NCI-H526 (cell line): Measurements from ENCODE around the gene TRAF3.
A peak's percentile ranks its signal among the peaks of the same experiment; 100 is the strongest.
"Not testable (repeated sequence)": the region's sequence is repeated elsewhere in the genome, so short reads cannot be mapped to it uniquely, and the experiment has no call there.

Experiments used
- DNase-seq, 2 experiments: peaks; one replicate each; lab custom pipeline; 2025; lab: John Stamatoyannopoulos, UW

Gene TRAF3

DNA sequence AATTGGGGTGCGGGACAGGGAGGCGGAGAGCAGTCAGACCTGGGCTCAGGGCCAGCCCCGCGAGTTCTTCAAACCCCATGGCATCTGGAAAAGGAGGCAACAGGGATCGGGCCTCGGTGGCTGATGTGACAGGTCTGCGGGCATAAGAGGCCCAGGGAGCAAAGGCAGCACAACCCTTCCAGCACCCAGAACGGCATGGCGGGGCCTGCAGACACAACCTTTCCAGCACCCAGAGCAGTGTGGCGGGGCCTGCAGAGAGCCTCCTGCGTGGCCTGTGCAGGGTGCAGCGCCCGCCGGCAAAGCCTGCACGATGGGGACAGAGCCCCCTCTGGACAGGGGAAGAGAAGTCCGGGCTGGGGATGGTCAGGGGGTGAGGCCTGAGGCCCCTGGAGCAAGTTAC is 26.2 kb upstream of the TRAF3 start:
- no peak for DNase-seq

DNA sequence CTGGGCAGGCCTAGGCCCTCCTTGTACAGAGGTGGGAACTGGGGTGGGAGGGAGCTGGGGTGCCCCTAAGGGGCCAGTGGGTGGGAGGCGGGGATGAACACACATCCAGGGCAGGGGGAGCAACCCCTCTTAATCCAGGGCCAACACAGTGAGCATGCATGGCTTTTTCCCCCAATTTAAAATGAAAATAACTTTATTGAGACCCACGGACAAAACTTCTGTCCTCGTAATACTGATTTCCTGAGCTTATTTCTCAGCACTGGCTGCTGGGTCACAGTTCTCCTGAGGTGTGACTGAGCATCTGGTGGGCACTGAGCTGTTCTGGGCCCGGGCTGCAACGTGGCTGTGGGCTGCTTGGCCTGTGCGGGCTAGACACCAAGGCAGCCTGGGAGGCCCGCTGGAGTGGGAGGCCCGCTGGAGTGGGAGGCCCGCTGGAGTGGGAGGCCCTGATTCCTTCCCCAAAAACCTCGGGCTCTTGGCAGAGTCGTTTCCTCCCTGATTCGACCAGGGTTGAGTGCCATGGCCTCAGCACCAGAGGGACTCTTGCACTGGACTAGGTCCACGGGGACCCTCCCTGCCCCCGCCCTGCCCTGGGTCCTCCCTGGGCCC is 24.9 kb upstream of the TRAF3 start:
- DNase-seq = no peak

DNA sequence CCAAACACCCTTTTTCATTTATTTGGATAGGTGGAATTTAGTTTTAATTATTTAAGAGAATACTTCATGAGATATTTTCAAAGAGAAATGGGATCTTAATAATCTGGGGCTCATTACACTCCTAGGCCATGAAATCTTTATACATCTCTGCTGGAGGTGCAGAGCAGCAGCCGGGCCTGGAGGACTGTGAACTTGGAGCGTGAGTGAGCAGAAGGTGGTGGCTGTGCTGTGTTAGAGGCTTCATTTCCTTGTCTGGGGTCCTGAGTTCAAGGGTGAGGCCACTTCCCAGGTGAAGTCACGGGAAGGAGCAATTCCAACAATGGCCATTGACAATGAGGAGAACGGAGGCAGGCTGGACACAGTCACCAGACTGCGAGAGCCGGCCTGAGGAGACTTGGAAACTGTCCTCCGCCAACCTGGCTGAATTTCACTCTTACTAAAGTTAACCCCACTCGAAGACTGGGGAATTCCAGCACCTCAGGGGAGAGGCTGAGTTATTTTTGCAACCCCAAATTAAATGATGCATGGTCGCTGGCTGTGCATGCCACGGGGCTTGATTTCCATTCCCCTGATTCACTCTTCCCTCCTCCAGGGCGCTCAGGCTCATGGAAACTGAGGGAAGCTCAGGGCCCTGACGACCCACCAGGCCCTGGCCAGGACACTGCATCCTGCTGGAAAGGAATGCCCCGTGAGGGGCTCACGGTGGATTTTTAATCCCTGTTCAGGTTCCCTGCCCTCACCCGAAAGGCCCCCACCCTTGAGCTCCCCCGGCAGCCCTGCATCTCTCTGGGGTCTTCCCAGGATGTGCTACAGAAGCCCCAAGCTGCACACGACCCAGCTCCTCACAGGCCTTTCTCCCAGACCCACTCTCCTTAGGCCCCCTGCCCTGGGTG is 22.6 kb upstream of the TRAF3 start:
- no peak for DNase-seq

DNA sequence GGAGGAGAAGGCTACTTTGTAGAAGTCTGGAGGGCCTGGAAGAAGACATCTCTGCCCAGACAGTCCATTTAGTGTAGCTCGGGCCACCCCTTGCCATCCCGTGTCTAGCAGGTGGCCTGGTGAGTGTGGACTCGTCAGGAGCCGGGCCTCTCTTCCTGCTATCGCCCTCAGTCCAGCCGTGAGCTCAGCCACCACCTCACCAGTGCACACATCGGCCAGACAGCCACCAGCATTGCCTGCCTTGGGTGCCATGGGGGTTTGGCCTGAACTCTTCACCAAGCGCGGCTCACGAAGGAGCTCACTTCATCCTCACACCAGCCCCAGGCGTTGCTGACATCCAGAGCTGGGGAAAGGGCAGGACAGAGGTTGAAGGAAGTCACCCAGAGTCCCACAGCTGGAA is 19.6 kb upstream of the TRAF3 start:
- no peak for DNase-seq

DNA sequence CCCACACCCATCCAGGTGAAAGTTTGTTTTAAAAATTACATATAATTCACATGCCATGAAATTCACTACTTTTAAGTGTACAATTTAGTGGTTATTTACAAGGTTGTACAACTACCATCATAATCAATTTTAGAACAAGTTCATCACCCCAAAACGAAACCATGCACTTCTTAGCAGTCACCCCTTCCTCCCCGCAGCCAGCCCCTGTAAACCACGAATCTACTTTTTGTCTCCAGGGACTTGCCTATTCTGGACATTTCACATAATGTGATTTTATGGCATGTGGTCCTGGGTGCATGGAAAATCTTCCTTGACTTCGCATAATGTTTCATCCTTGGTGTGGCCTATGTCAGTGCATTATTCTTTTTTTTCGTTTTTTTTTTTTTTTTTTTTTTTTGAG is 19.2 kb upstream of the TRAF3 start:
- DNase-seq = no peak

DNA sequence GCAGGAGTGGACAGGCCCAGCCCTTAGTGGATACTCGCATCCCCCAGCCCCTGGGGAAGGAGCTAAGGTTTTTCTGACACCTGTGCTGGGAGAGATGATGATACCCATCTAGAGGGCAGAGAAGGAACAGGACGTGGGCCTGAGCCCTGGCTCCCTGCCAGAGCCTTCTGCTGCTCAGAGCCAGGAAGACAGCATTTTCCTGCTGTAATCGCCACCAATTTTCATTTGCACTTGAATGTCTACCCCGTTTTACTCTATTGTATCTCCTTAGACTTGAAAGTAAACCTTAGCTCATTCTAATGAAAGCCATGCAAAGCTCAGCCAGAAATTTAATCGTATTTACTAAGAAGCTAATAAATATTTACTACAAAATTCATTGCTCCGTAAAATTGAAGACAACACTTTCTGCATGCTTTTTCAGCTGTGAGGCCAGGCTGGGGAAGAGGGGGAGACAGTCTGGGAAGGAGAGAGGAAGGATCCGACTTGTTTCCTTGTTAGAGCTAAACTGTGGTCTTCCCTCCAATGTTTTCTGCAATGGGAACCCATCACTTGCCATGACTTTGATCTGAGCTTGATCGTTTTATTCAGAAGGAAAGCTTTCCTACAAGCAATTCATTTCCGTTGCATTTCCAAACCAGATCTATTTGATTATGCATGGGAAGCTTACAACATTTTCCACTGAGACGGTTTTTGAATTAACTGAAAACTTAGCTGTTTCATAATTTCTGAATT is 17.6 kb upstream of the TRAF3 start:
- no peak for DNase-seq

DNA sequence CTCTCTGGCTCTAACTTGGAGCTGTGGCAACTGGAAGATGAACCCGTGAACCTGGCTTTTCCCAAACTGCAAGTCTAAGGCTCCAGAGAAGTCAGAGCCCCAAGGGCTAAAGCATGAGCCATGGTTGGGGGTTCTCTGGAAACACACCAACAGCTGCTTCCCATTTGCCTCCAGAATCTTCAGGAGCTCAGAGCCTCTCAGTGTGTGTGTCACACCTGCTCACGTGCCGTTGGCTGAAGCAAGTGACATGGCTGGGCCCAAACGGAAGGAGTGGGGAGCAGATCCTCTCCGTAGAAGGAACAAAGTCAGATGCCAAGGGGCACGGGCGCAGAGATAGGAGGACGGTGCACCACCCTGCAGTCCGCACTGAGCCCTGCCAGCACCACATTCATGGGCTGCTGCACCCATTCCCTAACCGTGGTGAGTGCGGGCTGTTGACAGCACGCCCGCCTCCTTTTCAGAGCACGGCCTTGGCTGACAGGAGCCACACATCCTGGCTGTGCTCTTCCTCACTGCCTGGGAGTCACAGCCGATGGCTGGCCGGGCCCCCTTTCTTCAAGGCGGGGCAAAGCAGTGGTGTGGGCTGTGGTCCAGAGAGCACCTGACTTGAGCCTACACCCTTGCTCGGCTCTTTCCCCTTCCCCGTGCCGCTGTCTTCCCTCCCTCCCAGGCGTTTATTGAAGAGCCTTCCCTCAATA is 16.6 kb upstream of the TRAF3 start:
- no peak for DNase-seq

DNA sequence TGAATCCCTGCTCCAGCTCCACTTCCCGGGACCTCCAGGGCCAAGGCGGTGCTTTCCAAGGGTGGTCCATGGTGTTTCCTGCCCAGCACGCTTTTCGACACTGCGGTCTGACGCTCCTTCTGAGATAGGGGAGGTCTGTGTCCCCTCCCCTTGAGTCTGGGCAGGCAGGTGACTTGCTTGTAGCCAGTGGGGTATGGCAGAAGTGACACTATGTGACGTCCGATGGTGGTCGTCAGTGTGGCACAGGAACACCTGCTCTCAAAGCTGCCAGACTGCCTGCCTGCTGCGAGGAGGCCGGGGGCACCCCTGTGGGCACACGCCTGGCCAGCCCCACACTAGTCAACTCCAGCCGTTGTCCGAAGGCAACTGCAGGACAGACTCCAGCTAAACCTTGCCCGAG is 16.0 kb upstream of the TRAF3 start:
- no peak for DNase-seq

DNA sequence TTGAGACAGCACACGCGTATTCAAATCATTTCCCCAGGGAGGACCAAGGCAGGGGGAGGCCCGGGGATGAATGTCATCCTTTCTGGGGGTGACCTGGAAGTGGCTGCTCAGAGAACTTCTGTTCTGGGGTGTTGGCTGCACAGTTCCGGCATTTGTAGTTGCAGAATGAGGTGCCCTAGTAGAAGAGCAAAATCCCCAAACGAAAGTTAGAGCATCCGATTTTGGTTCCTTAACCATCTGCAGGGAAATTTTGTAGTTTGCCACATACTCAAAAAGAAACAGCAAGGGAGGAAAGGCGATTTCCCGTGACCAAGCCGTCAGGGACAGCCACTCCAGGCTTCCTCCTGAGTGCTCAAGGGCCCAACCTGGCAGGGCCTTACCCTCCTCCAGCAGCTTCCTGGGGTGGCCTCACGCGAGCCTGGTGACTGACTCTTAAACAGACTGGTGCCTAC is 13.0 kb upstream of the TRAF3 start:
- DNase-seq = peak in 1 of 2 experiments; percentile 40

DNA sequence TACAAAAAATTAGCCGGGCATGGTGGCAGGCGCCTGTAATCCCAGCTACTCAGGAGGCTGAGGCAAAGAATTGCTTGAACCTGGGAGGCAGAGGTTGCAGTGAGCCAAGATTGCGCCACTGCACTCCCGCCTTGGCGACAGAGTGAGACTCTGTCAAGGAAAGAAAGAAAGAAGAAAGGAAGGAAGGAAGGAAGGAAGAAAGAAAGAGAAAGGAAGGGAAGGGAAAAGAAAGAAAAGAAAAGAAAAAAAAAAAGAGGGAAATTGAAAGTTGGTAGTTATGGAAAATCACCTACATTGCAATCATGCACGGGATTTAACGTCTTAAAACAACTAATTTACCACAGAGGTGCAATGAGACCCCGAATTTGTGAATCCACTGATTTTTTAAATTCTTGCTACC is 11.5 kb upstream of the TRAF3 start:
- DNase-seq = not testable (repeated sequence)

DNA sequence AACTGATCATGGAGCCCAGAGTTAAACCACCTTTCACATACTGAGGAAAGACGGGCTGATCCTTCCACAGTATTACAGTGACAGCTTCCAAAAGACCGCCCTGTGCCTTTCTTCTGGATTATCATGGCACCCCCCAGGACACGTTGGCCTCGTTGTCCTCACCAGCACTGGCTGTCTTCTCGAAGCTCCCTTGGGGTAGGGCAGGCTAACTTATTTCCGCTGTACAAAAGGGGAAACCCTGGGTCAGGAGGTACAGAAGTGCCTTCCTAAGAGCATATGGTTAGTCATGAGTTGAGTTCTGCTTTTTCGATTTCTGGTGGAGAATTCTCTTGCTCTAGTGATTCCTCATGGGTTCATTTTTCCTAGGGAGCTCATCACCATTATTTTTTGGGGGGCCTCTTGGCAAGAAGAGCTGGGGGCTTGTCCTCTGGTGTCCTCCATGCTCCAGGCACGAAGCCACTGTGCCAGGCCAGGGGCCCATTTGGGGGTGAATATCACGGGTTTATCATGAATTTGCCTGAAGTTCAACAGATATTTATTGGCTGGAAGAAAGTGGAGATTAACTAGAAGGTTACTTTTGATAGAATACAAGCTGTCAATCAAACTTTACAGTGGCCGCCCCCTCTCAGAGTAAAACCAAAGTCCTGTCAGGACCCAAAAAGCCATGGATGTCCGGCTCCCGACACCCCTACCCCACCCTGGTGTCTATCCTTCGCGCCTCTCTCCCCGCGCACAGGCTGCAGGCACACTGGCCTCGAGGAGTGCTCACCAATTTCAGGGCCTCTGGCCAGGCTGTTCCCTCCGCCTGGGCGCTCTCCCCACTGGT is 8.8 kb upstream of the TRAF3 start:
- no peak for DNase-seq

DNA sequence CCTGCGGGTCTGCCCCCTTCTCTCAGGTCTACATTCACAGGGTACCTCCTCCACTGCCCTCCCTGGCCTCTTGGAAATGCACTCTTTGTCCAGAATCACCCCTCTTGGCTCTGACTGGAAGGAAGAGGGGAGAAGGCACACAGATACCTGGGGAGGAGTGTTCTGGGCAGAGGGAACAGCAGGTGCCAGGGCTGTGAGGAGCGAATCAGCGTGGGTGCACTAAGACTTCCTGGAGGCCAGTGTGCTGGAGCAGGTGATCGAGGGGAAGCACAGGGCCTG is 8.3 kb upstream of the TRAF3 start:
- no peak for DNase-seq

DNA sequence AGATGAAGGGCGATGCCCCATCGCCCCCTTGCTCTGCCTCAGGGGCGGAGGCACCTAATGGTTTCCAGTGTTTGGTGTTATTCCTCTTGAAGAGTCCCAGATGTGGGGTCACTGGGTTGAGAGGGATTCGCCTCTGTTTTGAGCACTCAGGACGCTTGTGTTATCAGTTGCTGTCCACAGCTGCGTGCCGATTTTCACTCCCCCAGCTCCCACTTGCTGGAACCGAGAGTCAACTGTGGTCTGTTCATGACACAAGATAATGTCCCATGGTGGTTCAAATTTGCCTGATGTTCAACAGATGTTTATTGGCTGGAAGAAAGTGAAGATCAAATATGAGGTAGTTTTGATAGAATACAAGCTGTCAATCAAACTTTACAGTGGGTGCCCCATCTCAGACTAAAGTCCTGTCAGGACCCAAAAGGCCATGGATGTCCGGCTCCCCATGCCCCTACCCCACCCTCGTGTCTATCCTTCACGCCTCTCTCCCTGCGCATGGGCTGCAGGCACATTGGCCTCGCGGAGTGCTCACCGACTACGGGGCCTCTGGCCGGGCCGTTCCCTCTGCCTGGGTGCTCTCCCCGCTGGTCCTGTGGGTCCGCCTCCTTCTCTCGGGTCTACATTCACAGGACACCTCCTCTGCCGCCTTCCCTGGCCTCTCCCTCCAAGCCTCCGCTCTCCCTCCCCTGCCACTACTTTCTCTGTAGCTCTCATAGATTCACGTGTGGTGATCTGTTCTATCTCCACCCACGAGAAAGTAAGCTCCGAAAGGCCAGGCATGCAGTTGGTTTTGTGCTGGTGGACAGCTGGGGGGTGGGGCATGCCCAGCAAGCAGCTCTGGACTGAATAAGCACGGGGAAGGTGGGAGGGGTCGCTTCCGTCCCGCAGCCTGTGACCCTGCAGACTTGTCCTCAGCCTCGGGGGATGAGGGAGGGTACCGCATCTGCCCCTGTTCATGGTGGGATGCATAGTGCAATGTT is 6.8 kb upstream of the TRAF3 start:
- no peak for DNase-seq

DNA sequence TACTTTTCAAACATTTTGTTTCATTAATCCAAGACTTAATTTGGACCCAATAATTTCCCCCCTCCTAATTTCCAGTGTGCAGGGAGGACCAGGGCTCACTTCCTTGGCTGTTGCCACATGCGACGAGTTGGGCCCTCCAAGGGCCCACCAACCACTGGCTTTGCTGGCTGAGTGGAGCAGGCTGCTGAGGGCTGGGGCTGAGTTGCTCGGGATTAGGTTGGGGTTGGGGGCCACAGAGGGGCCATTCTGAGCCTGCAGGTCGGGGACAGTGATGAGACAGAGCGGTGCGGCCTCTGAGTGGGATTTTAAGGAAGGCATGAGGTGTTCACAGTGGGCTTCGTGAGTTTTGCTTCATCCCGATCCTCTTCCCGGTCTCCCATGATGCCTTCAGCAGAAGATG is 6.1 kb upstream of the TRAF3 start:
- DNase-seq = no peak

DNA sequence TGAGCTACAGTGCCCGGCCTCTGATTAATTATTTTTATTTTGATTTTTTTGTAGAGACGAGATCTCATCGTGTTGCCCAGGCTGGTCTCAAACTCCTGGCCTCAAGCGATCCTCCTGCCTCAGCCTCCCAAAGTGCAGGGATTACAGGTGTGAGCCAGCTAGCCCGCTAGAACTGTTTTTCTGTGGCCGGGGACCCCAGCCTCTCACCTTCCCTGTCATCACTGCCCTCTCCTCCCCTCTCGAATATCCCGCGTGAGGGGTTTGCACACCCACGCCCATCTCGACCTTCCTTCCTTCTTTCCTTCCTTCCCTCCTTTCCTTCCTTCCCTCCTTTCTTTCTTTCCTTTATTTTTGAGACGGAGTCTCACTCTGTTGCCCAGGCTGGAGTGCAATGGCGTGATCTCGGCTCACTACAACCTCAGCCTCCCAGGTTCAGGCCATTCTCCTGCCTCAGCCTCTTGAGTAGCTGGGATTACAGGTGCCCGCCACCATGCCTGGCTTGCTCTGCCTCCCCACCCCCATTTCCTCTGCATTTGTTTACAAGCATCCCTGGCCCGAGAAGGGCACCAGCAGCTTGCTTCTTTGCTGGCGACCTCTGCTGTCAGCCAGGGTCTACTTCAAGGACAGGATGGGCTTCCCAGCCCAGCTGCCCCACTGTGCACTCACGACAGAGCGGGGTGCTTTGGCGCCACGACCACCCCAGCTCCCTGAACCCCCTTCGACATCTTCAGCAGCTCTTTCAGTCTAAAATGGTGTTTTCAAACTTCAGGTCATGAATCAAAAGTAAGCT is 4.3 kb upstream of the TRAF3 start:
- peak in 1 of 2 experiments; percentile 69 for DNase-seq

DNA sequence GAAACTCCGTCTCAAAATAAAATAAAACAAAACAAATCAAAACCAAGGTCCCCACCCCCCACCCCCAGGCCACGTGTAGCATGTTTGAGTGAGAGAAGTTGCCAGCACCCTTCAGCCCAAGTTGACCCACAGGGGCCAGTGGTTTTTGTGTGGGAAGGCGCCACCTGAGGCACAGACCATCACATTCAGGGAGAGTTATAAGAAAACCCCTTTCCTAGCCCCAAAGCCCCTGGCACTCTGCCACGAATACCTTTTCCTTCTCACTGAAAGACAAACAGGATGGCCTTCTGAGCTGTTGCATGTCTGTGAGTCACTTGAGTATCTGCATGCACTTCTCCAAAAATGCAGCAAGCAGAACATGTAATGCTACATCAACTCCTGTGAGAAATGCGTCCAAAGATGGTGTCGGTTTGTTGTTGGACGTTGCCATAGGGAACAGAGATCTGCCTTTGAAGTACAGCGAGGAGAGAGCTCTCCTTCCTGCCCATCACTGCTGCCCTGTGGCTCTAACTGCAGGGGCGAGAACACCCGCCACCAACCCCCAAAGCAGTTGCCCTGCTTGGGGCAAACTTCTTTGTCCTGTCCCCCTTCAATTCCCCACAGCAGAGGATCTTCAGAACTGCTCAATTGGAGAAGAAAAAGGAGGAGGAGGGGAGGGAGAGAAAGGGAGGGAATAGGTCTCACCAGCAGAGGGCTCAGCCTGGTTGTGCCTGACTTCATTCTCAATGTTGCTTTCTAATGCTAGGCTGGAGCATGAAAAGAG is 2.7 kb upstream of the TRAF3 start:
- peak; percentile 37 to 77 for DNase-seq

DNA sequence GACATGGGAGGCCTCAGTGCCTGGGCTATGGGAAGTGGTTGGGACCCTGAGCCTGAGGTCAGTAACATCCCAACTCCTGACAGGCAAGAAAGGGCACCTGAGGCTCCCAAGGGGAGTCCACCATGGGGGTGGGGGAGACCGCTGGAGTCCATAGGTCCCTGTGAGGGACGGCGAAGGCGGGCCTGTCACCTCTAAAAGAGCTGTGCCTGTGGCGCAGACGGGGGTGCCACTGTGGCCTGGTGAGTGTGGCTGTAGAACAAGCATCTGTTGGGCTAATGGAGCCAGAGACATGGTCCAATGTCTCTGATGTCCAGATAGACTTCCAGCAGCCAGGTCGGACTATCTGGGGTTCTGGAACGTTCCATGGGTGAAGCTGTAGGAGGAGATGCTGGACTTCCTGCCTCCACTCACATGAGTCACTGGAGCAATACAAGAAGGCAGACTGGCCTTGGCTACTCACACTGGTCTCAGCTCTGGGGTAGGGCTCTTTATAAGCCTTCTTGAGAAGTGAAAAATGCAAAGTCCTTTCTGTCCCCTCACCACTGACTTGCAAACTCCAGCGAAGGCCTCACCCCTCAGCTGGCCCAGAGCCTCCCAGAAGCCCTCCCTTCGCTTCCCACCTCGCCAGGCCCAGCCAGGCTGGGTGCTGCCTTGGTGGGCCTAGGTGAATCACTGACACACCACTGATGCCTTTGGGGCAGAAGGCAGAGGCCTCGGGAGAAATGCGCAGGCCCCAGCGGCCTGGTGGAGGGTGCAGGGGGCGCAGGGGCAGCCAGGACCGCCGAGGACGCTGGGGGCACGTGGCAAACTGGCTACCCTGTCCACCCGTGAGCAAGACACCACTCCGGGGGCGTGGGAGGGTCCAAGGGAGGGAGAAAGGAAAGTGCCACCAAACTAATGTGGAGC is 1.1 kb upstream of the TRAF3 start:
- DNase-seq = peak in 1 of 2 experiments; percentile 18
